Embryonic facial prominence (tissue), 1 donor: ENCODE measurements around the gene FNBP1L.
A peak's percentile ranks its signal among the peaks of the same experiment; 100 is the strongest.
"Not testable (repeated sequence)": the region's sequence is repeated elsewhere in the genome, so short reads cannot be mapped to it uniquely, and the experiment has no call there.

ENCODE experiments used
- DNase-seq: peaks from one replicate; pipeline ENCODE4 v3.0.0-alpha.2; 2016; ENCODE audit errors: extremely low spot score

FNBP1L gene

DNA sequence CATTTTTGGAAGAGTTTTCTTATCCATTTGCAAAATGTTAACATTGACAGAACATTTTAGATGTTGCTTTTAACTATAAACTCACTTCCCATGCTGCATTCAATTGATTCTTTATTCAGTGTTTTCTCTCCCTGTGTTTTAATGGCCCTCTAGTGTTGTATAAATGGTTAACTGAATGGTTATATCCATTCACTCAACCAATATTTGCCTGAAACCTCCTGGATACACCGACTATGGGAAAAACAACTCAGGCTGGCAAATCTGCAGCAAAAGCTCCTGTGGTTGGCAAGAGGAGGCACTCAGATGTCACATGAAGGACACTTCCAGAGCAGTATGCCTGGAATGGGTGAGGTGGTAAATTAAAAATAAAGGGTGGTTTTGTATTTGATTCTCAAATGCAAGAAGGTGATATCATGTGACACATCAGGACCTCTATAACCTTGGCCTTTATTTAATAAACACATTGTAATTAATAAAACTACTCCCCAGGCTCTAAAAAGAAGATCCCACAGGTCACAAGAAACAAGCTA lies 126.1 kb downstream of the FNBP1L start:
- DNase-seq, result no peak

DNA sequence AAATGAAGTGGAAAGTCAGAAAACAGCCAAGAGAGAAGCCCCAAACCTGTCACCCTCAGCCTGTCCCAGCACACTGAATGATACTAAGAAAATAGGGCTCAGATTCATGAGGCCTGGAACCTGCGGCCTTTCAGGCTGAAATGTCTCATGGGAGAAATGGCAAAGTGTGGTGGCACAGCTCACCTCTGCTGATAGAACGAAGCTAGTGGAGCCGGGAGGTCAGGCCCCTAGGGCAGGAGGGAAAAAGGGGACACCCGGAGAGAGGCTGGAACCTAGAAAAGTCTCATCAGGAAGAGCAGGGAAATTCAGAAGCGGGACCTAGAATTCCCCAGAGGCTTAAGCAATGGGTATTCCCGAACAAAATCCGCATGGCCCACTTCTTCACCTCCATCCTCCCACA lies 126.6 kb downstream of the FNBP1L start:
- no peak for DNase-seq

DNA sequence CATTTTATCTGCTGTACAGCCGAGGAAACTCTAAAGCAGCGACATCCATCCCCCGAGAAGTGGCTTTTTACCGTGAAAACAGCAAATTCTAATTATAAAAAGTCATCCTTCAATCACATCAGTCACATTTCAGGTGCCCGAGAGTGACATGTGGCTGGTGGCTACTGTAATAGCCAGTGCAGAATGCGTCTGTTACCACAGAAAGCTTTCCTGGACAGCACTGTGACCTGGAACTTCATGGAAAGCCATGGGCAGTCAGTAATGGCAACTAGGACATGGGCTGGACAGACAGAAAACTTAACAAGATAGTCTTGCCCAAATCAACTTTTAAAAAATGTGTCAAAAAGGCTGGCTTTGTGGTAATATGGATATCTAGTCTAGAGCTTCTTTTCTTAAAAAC lies 127.1 kb downstream of the FNBP1L start:
- no peak for DNase-seq

DNA sequence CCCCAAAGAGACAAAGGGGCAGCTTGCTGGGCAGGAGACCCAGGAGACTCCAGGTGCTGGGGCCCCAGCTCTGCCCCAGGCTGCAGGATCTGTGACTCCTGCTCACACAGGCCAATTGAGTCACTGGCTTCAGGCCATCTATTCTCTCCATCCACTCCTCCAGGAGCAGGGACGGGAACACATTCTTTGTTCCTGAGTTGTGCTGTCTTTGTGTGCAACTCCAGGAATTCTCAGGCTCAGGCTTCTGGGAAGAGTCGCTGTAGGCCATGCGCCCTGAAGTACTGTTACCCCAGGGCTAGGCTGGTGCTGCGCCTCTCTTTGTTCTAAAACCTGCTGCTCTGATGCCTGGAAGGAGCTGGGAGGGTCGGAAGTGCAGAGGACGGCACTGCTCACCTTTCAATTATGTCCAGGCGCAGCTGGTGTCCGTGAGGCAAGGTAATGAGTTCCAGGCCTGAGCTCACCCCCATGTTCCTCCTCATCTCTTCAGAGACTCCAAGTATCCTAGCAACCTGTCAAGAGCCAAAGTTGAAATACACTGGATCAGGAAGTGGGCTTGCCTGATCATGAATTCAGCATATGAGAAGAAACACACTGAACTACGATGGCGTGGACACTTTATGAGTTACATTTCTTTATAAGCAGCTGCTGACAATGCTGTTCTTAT lies 127.8 kb downstream of the FNBP1L start:
- DNase-seq, result peak; percentile 65

DNA sequence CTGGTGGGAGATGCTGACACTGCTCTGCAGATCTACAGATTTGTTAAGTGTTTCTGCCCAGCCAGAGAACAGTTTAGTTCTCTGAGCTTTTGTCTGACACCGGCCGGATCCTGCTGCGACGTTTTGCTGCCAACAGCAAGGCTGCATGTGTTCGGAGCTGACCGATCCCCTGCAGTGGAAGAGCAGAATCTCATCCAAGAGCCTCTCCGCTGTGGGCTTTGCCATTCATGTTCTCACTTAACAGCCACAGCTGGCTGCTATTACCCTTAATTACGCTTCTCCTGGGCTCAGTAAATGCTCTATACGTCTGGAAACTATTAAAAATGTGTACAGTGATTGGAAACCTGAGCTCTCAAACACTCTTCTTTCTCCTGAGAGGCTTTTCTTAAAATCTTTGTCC lies 128.4 kb downstream of the FNBP1L start:
- peak; percentile 90 for DNase-seq

DNA sequence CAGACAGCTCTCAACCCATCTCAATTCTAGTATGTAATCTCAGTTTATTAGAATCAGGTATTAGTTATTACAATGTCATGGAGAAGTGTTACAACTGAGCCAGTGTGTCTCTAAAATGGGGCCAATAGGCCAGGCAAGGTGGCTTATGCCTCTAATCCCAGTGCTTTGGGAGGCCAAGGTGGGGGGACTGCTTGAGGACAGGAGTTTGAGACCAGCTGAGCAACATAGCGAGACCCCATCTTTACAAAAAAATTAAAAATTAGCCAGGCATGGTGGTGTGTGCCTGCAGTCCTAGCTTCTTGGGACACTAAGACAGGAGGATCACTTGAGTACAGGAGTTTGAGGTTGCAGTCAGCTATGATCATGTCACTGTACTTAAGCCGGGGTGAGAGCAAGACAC lies 128.8 kb downstream of the FNBP1L start:
- no peak for DNase-seq

DNA sequence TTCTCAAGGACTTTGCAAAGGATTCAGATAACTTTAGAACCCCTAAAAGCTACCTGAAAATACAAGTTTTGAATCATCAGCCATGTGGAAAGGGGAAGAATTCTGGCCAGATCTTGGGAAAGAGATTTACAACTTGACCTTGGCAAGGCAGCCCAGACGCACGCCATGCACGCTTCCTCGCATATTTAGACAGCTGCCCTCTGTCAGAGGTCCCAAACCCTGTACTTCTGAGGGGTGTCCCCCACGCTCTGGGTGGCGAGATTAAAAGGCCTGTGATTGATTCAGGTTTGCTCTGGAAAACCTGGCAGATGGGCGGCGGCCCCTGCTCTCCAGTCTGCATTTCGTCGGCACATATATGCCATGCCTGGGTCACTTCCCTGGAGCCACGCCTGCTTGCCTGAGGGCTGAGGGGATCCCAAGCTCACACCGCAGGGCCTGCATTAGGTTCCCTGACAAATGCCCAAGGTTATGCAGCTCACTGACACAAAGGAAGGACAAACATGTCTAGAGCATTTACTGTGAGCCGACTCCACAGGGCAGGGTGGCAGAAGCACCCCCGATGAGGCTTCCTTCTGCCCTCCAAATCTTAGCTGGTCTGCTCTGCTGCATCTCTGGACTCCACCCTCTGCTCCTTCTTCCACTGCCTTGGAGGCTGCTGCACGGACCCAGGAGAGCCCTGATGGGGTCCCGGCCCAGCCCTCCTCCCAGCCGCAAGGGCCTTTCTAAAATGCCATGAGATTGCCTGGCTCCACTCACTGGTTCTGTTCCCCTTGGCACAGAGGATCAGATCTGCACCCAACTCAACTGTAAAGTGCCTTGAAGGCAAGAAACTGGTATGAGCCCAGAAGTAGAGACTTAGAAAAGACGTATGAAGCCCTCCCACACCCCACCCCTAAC lies 129.9 kb downstream of the FNBP1L start:
- no peak for DNase-seq

DNA sequence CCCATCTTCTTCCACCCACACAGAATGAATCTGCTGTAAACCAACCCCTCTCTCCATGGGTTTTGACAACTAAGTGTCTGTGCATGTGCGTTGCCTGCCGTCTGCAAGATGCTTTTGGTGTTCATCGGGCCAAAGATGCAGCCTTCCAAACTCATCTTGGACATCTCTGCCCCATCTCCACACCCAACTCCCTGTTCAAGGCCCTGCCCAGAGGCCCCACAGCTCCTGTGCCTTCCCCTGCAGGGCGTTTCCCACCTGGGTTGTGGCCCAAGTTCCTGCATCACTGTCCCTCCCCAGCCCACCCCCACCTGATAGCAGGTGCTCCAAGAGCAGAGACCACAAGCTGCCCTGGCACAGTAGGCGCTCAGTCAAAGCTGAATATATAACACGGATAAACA lies 130.5 kb downstream of the FNBP1L start:
- no peak for DNase-seq

DNA sequence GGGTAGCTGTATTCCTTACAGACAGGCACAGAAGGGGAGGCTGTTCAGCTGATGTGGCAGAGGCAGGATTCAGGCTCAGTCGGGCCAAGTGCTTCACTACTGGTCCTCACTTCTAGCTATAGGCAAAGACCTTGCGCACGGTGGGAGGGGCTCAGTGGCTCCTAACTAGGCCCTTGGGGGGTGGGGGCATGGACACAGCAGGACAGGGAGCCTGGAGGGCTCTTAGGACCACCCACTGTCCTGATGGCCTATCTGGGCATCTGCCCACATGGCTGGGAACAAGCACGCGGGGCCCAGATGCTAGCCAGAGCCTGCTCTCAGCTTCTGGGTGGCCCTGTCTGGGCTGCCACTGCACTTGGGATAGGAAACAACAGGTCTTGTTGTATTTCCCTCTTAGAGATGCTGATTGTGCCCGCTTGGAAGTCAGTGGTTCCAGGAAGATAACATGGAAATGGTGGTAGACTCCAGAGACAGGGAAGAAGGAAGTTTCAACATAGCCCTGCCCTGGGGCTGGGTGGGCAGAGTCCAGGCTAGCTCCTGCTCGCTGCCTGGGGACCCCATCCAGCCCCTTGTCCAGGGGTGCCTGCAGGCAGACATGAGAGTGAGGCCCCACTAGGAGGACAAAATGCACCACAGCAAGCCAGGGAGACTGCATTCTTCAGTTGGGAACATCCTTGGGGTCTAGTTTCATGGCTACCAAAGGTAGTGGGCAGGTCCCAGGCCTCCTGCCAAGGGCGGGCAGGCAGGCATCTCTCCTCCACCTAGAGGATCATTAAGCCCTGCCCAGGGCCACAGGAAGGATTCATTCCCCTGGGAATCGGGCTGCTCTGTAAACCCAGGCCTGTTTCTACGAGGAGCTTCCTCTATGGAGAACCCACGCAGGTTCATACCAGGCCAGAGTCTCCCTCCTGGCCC lies 131.2 kb downstream of the FNBP1L start:
- DNase-seq, result no peak

DNA sequence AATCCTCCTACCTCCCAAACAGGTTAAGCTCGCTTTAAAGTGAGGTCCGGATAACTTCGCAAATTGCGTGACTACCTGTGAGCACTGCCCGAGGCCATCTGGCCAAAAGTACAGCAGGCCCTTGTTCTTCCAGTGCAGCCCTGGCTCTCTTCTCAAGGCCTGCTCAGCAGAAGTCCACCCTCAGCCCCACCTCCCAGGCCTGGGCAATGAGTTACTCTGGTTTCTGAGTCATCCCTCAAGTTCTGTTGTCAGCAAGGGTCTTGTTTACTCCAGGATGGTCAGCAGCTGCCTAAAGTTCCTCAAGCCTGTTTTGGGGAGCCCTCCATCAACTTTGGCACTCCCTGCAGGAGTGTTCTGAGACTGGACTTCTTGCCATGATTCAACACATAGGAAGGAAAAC lies 132.0 kb downstream of the FNBP1L start:
- no peak for DNase-seq

DNA sequence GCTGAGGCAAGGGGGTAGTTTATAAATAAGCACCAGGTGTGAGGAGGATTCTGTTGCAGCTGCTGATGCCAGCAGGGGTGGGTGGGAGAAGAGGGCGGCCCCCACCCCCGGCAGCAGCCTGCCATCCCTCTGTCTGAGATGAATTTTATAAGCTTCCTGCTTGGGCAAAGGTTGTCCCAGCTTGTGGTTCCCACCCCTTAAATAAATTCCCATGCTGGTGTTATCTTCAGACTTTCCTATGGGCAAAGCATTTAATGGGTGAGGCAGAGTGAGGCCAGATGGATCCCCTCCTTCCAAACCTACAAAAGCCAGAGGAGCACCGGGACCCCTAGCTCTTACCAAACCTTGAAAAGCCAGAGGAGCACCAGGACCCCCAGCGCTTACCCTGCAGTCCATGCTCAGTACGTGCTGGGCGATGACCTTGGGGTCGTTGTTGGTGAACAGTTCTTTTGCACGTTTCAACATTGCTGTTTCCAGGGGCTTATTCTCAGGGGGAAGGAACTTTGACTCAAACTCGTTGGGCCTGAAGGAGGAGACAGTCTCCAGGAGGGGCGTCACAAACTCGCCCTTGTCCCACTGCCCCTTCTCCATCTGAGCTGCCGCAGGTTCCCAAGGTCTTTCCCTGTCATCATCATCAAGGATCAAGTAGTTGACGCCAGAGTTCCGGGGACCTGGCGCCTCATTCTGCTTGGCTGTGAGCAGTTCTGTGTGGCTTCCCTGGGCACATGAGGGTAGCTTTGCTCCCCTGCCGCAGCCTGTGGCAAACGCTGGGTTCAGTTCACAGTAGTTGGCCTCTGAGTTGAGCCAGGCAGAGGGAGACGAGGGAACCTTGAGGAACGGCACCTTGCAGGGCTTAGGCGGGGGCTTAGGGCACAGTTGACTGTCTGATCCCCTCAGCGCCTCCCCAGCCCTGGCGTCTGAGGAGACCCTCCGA lies 134.3 kb downstream of the FNBP1L start:
- DNase-seq, result no peak

DNA sequence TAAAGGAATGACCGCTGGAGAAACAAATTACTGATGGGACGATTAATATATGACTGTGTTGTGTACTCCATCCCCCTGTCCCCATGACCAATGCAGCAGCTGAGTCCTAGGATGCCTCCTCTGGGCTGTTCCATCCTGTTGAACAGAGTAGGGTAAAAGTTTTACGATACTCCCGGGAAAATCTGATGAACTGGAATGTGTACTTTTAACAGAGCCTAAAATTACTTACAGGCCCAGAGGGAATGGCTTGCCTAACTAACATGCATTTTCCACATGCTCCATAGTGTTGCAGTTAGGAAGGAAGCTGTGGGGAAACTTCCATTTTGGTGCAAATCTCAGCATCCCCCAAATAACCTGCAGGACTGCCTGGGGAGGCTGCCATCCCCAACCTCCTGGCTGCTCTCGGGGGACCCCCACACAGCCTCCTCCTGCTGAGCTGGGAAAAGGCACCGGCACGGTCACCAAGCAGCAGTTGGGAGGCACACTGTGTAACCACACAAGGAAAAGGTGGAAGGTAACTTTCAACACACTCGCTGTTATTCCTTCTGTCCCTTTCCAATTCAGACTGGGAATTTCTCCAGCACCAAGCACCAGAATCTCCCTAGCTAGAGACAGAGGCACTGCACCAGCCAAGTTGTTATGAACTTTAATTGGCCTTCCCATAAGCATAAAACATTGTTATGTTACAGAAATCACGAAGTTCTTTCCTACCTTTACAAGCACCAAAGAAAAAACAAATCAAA lies 136.5 kb downstream of the FNBP1L start:
- no peak for DNase-seq

DNA sequence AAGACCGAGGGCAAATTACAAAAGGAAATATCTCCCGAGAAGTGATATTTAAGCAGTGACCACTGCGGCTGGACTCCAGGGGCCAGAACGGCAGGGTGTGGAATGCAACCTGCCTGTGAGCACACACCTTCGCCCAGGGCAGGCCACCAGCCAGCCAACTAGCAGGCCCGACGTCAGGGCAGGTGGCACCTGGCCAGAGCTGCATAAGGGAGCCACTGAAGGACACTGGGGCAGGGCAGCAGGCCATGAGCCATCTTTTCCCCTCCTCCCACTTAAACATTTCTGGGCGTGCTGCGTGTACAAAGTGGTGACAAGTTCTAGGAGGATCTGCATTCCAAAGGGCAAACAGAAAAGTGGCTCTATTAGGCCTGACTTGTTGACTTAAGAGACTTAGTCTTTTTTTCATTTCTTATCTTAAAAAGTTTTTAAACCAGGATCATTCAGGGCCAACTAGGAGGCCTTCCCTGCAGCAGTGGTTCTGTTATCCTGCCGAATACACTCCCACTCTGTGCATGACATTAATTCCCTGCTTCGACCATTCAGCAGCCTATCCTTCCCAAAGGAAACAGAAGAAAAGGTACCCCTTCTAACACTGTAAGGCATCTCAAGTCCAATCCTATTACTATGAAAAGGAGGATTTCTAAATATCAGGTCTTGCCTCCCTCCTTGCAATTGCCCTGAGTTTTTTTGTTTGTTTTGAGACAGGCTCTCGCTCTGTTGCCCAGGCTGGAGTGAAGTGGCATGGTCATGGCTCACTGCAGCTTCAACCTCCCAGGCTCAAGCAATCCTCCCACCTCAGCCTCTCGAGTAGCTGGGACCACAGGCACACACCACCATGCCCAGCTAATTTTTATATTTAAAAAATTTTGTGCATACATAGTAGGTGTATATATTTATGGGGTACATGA lies 137.4 kb downstream of the FNBP1L start:
- DNase-seq, result no peak

DNA sequence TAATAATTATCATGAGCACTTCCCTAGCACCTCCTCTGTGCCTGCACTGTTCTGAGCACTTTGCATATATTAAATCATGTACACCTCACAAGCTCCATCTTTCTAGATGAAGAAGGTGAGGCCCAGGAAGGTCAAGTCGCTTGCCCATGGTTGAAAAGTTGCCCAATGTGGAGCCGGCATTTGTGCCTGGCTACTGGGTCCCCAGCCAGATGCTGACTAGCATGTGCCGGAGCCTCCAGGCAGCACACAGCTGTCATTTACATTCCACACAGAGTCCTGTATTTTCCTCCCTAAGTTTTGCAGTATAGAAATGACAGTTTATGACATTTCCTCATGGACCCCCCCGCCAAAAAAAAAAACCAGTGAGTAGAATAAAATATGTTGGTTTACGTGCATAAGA lies 139.4 kb downstream of the FNBP1L start:
- no peak for DNase-seq

DNA sequence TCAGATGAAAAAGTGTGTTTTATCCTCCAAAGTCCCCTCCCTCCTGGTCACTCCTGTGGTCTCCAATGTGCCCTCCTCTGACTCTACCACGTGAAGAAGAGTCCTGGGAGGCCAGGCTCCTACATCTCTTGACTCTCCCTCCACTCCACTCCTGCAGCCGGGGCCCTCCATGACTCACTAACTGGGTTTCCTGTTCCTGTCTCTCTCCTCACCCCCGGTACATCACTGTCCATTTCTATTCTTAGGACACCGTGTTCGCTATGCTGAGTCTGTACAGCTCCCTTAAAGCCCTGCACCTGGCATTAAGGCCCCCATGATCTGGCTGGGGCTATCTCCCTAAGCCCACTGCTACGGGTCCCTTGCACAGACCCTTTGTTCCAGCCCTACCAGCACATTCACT lies 140.3 kb downstream of the FNBP1L start:
- no peak for DNase-seq

DNA sequence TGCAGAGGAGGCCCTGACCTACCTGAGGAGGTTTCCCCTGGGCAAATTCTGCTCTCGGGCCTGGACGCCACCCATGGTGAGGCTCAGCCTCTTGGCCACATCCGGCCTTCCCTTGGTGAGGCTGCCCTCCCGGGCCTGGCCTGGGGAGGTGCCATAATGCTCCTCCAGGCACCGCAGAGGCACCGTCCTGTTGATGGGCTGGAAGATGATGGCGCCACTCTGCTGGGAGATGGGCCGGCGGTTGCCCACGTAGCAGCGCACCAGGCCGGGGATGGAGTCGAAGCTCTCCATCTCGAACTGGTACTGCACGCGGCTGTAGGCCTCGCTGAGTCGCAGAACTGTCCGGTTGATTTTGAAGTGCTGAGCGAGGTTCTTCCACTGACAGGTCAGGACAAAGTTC lies 141.0 kb downstream of the FNBP1L start:
- no peak for DNase-seq

DNA sequence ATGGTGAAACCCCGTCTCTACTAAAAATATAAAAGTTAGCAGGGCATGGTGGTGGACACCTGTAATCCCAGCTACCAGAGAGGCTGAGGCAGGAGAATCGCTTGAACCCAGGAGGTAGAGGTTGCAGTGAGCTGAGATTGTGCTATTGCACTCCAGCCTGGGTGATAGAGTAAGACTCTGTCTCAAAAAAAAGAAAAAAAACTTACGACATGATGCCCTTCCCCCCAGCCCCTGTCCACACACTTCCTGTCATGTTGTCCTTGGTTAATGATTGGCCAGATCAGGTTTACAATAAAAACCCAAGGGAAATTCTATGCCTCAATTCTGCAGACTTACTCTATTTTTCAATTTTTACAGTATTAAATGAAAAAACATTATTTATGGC lies 143.4 kb downstream of the FNBP1L start:
- DNase-seq, result not testable (repeated sequence)

DNA sequence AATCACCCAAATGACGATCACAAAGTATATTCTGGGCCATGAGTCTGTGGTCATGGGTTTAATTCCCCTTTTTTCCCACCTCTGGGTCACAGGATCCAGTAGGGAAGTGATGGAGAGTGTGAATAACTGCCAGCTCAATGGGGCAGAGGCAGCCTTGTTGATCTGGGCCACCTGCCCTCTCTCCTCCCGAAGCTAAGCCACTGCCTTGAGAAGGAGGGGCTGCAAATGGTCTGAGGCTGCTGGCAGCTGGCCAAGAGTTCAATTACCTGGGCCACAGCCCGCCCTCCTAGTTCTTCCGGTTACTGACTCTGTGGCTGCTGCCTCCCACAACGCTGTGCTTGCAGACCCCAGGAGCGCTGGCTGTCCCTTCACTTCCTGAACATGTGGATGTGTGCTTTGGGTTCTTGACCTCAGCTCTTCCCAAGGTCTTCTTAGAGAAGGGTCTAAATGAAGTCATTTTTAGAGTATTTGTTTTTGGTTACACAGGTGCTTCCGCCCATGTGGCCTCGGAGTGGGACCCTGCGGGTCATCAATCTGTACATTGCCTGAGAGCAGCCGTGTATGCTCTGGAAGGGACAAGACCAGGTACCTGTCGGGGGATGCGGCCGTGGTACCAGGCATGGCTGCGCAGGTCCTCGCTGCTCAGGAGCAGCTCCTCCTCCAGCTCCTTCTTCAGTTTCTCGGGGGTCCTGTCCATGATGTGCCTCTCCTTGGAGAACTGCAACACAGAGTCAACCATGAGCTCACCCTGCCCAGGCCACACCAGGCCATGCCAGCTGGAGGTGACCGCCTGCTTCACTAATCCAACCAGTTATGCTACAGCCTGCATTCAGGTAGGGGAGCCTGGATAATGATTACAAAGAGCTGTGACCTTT lies 144.0 kb downstream of the FNBP1L start:
- no peak for DNase-seq
